ENCODE measurements around the gene LMO1. TPM values are rescaled to one million over a fixed set of nuclear protein-coding genes. Genes with fewer than 3 reads are reported as not detected.

LMO1 gene
- total and polyA plus RNA-seq, 4 donors: not detected

DNA sequence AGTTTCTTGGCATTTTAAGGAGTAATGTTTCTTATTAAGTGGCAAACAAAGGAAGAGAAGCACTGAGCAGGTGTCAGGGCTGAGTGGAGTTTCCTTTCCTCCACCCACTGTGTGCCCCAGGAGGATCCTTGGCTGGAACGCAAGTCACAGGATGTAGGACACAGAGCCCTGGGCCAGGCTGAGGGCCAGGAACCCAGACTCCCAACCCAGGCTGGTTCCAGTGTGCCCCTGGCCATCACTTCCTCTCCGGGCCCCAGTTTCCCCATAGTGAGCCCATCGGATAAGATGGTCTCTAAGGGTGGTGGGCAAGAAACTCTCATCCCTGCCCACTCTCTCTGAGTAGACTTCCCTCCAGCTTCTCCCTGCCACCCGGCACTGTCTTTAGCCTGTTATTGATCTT lies 45.3 kb downstream of the LMO1 start (continued):
- TF ChIP-seq CTCF (IDR thresholded peaks at IDR 0.05; ENCODE audit: low read depth, low read length, missing input control) (no peak), JUND (IDR thresholded peaks at IDR 0.05) (no peak), RXRA (IDR thresholded peaks at IDR 0.05) (no peak), GABPA (IDR thresholded peaks at IDR 0.05 in 1 of 2, conservative IDR thresholded peaks at IDR 0.05 in 1 of 2) (no peak), MAX (IDR thresholded peaks at IDR 0.05) (no peak), RAD21 (IDR thresholded peaks at IDR 0.05) (no peak), HNF4A (conservative IDR thresholded peaks at IDR 0.05) (no peak), FOXA1 (IDR thresholded peaks at IDR 0.05) (no peak)

- no peak for DNase-seq (ENCODE audit: low spot score)
Observed at GRCh38 chr11:8217926-8218325, 45.8 kb downstream of the LMO1 start.

GRCh38 chr11:8217136-8217535 lies 46.5 kb downstream of the LMO1 start:
- H3K4me3 ChIP-seq (ENCODE audit: low read depth in 1 of 3, low read length in 3 of 3): no peak overlapping the region
- no peaks in the 10 kb centered on the region for H3K4me1 ChIP-seq (ENCODE audit: control insufficient read depth in 4 of 4, insufficient read depth in 4 of 4, low read length in 3 of 4)
- no peaks in the 10 kb centered on the region for H3K27me3 ChIP-seq (ENCODE audit: control insufficient read depth in 4 of 4, insufficient read depth in 4 of 4, low read length in 3 of 4)
- no peaks in the 10 kb centered on the region for H3K36me3 ChIP-seq (ENCODE audit: control insufficient read depth in 4 of 4, insufficient read depth in 3 of 4, low read depth in 1 of 4, low read length in 3 of 4)
- H3K27ac ChIP-seq (ENCODE audit: low read depth in 1 of 2, low read length in 2 of 2): no peak overlapping the region
- no peak overlapping the region for H3K9ac ChIP-seq (ENCODE audit: low read depth in 1 of 2, low read length in 2 of 2)
- no peak for TF ChIP-seq FOXA1 (IDR thresholded peaks at IDR 0.05)
- TF ChIP-seq GABPA (IDR thresholded peaks at IDR 0.05 in 1 of 2, conservative IDR thresholded peaks at IDR 0.05 in 1 of 2): no peak
- no peak for TF ChIP-seq REST (IDR thresholded peaks at IDR 0.05)
- TF ChIP-seq MAX (IDR thresholded peaks at IDR 0.05): no peak
- no peak for TF ChIP-seq RAD21 (IDR thresholded peaks at IDR 0.05)
- TF ChIP-seq TAF1 (conservative IDR thresholded peaks at IDR 0.05): no peak
- DNase-seq (ENCODE audit: low spot score): no peak
- H3K9me3 ChIP-seq (ENCODE audit: control insufficient read depth in 4 of 4, low read length in 3 of 4): peaks cover 0 to 1% (median 0%) of the 10 kb centered on the region in 4 donors
- WGBS: 86% methylated on average over 4 of the region's 4 CpGs

More at GRCh38 chr11:8217926-8218325, 45.8 kb downstream of the LMO1 start:
- no peaks in the 10 kb centered on the region for H3K36me3 ChIP-seq (ENCODE audit: control insufficient read depth in 4 of 4, insufficient read depth in 3 of 4, low read depth in 1 of 4, low read length in 3 of 4)
- WGBS: 90% methylated on average over 11 of the region's 11 CpGs
- H3K27ac ChIP-seq (ENCODE audit: low read depth in 1 of 2, low read length in 2 of 2): no peak overlapping the region
- H3K27me3 ChIP-seq (ENCODE audit: control insufficient read depth in 4 of 4, insufficient read depth in 4 of 4, low read length in 3 of 4): no peaks in the 10 kb centered on the region
- peaks cover 0 to 1% (median 0%) of the 10 kb centered on the region in 4 donors for H3K9me3 ChIP-seq (ENCODE audit: control insufficient read depth in 4 of 4, low read length in 3 of 4)
- no peaks in the 10 kb centered on the region for H3K4me1 ChIP-seq (ENCODE audit: control insufficient read depth in 4 of 4, insufficient read depth in 4 of 4, low read length in 3 of 4)
- no peak overlapping the region for H3K4me3 ChIP-seq (ENCODE audit: low read depth in 1 of 3, low read length in 3 of 3)
- no peak for TF ChIP-seq NR2F2 (IDR thresholded peaks at IDR 0.05)
- TF ChIP-seq JUND (IDR thresholded peaks at IDR 0.05): no peak
- TF ChIP-seq SP1 (IDR thresholded peaks at IDR 0.05): no peak
- no peak for TF ChIP-seq EGR1 (IDR thresholded peaks at IDR 0.05; ENCODE audit: low read depth in 2 of 2)
- H3K9ac ChIP-seq (ENCODE audit: low read depth in 1 of 2, low read length in 2 of 2): no peak overlapping the region
